CD4-positive, alpha-beta T cell treated with Interferon alpha-2 for 1 hour (primary cell): Measurements from ENCODE around the gene PPP1R12B.
"Not testable (repeated sequence)": the region's sequence is repeated elsewhere in the genome, so short reads cannot be mapped to it uniquely, and the experiment has no call there.

Experiments
- DNase-seq, 2 donors: peaks; one replicate each; pipeline ENCODE4 v3.0.0-alpha.2; 2020 to 2022

Gene PPP1R12B

DNA sequence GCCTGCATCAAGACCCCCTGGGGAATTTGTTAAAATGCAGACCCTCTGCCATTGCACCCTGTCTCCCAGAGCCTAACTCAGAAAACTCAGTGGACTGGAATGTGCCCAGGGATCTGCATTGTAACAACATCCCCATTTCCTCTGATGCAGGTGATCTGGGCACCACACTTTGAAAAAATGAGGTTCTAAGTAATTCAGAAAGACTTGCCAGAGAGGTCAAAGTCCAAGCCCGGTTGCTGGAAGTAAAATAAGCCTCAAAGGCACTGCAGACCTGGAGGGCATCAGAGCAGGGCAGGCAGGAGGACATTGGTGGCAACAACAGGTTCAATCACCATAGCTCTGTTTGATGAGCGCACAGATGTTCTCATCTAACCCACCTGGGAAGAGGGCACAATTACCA is 271.0 kb downstream of the PPP1R12B start:
- no peak for DNase-seq

DNA sequence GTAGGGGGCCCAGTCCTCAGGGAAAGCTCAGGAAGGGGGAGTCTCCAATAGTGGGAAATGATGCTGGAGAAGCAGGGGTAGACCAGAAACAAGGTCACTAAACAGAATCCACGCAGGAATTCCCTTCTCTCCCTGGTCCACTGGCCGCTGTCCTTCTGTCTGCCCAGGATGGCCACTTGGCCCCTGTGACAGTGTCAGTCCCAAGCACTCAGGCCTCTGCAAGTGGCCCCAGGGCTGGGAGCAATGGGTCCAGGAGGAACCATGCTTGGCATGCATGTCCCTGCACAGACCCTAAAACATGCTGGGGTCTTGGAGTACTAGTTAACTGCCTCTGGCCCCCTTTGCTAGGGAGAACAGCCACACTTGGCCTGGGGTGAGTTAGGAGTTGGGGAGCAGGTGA is 271.5 kb downstream of the PPP1R12B start:
- DNase-seq, result not testable (repeated sequence)

DNA sequence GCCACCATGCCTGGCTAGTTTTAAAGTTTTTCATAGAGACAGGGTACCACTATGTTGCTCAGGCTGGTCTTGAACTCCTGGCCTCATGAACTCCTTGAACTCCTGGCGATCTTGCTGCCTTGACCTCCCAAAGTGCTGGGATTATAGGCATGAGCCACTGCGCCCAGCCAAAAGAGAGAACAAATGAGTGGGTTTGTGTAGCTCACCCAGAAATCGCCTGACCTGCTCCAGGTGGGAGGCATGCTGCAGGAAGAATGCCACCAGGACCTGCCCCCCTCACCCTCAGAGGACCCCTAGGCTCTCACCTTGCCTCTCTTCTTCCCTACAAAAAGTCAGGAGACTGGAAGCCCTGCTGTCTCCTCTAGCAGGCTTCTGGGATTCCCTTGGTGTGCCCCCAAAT is 272.9 kb downstream of the PPP1R12B start:
- no peak for DNase-seq

DNA sequence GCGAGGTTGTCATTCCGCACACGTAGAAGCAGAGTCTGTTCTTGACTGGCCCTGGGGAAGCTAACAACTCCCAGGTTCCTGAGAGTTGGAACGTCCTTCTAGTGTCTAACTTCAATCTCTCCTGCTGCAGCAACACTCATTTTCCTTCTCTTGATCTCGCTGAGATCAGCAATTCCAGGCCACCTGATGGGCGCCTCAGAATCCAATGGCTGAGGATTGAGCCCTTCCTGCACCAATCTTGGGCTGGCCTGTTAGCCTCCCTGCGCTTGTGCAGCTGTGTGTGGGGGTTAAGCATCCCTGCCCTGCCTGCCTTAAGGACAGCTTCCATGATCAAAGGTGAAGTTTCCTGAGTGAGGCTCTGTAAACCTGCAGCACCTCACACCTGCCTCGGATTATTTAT is 273.9 kb downstream of the PPP1R12B start:
- DNase-seq, result no peak

DNA sequence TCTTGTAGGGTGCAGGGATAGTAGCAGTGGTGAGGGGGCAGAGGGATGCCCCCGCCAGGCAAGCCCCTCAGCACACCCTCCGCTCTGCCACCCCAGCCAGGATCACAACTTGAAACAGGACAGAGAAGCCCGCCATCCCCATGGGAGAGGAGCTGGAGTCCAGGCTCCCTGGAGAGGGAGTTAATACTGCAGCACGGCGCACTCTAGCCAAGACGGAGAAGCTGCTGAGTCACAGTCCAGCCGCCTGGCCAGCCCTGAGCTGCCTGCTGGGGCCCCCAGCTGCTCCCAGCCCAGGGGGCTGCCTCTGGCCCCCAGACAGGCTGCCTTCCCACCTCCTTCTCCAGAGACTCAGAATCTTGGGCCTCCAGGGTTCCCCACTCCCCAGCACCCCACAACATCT is 274.6 kb downstream of the PPP1R12B start:
- DNase-seq, result no peak

DNA sequence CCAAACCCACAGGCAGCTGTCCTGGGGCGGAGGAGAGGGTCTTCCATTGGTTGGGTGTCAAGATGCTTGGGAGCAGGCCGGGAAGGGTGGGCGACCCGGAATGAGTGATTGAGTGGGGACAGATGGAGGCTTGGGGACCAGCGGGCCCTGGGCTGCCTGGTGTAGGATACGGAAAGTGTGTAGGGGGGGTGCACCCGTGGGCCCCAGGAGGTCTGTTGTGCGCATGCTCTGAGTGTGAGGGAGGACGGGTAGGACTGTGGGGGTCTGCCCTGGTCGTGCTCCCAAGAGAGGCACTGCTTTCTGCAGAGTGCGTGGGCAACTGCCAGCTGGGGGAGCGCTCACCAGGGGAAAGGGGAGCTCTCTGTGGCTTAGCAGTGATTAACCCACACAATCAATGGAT is 275.0 kb downstream of the PPP1R12B start:
- DNase-seq, result not testable (repeated sequence)

DNA sequence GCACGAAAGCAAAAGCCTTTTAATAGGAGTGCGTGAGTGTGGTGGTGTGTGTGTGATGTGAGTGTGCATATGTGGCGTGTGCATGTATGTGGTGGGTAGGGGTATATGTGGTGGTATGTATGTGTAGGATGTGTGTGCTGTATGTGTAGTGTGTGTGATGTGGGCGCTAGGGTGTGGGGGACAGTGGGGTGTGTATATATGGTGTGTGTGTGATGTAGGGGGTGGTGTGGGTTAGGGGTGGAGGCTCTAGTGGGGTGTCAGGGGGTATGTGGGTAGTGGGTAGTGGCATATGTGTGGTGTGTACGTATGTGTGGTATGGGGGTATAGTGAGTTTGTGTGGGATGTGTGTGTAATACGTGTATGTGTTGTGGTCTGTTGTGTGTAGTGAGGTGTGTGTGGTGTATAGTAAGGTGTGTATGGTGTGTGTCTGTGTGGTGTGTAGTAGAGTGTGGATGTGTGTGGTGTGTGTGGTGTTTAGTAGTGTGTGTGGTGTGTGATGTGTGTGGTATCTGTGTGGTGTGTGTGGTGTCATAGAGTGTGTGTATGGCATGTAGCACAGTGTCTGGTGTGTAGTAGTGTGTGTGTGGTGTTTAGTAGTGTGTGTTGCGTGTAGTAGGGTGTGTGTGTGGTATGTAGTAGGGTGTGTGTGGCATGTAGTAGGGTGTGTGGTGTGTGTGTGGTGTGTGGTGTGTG is 275.7 kb downstream of the PPP1R12B start:
- no peak for DNase-seq

DNA sequence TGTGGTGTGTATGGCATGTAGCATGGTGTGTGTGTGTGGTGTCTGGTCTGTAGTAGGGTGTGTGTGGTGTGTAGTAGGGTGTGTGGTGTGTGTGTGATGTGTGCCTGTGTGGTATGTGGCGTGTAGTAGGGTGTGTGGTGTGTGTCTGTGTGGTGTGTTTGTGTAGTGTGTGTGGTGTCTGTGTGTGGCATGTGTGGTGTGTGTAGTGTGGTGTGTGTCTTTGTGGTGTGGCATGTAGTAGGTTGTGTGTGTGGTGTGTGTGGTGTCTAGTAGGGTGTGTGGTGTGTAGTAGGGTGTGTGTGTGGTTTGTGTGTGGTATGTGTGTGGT is 276.2 kb downstream of the PPP1R12B start:
- peak in 1 of 2 donors; percentile 11 for DNase-seq

DNA sequence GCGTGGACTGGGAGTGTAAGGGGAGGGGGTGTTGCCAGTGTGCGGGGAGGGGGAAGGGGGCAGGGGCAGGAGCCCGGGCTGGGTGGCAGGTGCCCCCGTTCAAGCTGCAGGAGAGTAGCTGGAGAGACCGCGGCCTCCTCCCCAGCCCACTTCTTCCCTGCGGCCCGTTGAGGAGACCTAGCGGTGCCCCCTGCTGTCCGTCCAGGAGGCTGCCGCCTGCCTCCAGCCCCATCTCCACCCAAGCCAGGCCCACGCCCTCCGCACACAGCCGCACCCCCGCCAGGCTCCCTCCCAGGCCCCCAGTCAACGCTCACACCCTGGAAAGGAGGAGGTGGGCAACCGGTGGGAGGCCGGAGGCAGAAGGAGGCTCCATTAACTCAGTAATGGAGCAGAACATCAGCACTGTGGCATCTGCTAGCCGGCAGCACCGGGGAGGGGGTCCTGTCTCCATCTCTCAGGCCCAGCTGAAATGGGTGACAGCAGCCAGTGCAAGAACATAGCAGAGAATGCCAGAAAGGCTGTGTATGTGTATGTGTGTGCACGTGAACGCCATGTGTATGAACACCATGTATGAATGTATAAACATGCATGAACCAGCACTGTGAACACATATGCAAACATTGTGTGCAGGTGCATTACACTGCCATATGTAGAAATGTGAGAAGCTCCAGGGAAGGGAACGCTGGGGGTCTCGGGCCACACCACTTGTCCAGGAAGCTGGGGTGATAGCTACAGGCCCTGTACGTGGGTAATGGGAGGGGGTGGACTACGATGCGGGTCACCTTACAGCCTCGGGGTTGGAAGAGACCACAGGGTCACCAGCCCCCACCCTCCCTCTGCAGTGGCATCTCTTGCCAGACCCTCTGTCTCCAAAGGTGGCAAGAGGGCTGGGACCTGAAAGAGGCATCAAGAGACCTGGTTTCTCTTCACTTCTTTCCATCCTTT is 277.2 kb downstream of the PPP1R12B start:
- peak; percentile 63 for DNase-seq

DNA sequence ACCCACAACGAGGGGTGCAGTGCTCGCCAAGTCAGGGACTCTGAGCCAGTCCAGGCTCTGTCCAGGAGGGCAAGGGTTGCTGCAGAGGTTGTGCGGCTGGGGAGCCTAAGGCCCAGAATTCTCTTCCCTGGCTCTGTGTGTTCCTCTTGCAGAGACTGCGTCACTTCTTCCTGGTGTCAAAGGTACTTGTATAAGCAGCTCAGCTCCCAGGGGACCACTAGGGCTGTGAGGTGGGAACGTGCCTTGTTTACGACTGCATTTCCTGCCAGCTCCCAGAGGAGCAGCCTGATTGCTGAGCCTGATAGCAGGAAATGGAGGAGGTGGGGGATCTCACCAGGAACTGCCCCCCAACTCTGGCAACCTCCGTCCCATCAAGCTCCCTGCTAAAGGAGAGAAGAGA is 278.5 kb downstream of the PPP1R12B start:
- DNase-seq, result peak in 1 of 2 donors; percentile 27

DNA sequence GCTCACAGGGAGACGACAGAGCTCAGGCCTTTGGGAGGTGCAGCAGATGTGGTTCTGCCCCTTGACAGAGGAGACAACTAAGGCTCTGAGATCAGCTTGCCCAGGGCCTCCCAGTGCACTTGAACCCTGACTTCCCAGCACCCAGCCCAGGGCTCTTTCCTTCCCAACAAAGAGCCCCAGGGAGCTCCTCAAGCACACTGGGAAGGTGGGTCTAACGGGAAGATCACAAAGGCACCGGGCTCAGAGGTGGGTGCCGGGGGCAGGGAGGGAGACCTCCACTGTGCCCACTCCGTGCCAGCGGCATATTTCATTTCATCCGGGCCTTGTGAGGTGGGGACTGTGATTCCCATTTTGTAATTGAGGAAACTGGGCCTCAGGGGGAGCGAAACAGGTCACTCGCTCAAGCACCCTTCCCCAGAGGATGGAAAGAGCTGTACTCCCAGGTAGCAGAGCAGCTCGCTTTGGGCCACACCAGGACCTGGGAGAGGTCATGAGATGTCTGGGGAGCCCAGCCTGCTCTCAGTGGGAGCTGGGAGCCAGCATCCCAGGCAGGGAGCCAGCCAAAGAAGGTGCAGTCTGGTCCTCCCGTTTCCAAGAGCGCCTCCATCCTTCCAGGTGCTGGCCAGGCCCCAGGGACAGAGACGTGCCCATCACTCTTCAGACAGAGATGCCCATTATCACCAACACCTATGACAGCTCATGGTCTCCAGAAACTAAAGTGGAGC is 279.5 kb downstream of the PPP1R12B start:
- DNase-seq, result no peak

DNA sequence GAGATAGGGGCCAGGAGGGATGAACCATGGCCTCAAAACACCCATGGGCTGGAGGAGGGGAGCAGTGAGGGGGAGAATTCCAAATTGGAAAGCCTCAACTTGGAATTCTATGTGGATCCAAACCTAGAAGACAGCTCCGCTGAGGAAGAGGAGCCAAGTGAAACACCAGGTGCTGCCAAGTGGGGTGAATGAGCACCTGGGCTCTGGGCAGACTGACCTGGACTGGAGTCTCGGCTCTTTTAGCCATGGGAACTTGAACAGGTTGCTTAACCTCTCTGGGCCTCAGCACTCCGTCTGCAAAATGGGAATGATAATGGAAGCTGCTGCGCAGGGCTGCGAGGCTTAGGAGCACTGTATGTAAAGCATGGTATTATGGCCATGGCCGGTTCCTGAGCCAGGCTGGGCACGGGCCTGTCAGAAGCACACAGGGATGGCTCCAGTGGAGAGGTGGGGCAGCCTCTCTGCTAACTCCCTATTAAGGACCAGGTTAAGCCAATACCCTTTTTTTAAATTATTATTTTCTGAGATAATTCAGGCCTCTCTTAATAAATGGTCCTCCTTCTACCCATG is 280.2 kb downstream of the PPP1R12B start:
- DNase-seq, result no peak

DNA sequence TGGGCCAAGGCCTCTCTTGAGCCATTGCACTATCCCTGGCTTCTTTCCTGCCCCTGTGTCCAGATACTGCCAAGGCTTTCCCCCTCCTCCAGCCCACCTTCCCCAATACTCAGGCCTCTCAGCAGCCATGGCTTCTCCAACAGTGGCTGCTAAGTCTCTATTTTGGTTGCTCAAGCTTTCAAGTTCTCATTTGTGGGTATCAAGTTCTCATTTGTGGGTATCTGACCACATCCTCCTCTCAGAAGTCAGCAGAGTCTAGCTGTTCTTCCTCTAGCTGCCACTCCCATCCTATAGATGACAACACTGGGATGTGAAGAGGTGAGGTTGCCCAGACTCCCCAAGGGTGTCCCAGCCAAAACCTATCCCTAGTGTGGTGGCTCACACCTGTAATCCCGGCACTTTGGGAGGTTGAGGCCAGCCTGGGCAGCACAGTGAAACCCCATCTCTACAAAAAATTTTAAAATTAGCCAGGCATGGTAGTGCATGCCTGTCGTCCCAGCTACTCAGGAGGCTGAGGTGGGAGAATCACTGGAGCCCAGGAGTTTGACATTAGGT is 280.8 kb downstream of the PPP1R12B start:
- DNase-seq, result peak; percentile 47 to 73

DNA sequence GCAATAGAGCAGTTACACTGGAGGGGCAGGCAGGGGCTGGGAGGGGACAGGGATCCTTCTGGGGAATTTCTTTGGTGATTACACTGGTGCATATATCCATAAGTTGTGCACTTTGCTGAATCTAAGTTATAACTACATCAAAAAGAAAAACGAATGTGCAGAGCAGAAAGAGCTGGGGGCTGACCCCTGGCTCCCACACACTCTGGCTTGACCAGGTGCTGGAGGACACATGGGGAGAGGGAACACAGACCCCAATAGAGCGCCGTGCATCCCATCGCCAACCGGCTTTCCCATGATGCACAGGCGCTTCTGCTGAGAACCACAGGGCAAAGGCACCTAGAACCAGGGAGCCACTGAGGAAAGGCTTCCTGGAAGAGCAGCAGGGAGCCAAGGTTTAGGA is 281.6 kb downstream of the PPP1R12B start:
- DNase-seq, result not testable (repeated sequence)

DNA sequence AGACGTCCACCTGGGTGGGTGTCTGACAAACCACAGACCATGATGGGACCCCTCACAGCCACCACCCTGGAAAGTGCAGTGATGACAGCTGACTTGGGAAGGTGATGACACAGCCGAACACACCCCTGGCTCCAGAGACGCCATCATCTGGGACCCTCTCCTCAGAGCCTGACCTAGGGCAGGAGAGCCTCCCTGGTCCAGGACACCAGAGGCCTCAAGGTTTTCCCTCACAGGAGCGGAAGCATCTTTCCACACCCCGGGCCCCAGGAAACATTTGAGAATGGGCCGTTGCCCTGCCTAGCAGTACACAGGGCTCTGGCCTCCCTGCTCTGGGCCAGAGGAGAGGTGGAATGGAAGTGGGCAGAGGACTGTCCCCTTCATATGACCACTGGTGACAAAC is 282.0 kb downstream of the PPP1R12B start:
- DNase-seq, result no peak

DNA sequence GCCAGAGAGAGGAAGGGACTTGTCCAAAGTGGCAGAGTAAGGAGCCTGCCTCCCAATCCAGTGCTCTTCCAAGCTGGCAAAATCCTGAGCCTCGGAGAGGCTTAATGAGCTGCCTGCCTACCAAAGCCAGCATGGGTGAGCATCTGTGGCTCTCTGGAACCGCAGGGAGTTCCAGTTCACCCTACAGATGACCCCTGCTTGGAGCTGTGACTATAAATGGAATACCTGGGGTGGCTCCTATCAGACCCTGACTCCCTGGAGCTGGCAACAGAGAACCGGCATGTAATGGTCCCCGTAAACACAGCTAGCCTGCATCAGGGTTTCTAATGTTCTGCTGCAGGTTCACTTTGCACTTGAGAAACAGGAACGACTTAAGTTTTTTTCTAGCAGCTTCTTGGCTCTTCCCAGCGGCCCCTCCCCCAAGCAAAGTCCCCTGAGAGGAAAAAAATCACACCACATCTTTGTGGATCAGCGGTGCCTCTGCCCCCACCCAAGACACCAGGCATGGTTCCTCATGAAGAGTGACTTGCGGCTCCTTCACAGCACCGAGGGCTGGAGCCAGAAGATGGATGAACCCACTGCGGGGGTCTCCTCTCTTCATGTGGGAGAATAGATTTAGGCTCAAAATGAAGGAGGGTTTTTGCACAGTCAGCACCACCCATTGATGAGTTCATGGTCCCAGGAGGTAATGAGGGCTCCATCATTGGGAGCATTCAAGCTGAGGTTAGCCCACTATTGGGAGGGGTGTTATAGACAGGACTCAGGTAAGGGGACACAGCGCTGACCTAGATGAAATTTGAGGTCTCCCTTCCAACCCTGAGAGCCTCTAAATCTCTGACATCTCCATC is 282.8 kb downstream of the PPP1R12B start:
- DNase-seq, result no peak

DNA sequence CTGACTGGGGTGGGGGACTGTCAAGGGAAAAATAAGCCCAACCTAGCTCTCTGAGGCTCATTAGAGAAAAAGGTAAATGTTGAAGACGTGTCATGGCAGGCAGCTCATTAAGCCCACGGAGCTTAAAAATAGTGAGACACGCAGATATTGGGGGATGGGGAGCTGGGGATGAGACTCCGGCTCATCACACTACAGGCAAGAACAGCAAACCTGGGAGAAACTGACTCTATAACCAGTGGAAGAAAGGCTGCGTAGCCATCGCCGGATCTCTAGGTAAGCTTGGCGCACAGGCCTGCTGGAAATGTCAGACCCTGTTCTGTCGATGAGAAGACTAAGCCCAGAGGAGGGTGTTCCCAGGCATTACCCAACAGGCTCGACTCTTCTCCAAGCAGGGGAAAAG is 283.7 kb downstream of the PPP1R12B start:
- no peak for DNase-seq

DNA sequence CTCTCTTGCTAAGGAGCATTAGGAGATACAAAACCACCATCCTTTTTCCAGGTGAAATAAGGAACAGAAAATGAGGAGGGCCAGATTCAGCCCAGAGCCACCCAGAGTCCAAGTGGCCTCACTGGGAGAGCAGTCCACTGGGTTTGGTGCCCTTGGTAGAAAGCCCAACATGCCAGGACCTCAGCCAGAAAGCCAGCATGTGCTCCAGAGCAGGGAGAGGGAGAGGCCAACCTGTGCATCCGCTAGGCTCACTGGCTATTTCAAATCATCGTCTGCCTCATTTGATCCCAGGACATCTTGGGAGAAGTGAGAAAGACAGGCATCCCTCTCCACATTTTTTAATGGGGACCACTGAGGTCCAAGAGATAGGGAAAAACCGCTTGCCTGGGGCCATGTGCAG is 287.7 kb downstream of the PPP1R12B start:
- DNase-seq, result not testable (repeated sequence)

DNA sequence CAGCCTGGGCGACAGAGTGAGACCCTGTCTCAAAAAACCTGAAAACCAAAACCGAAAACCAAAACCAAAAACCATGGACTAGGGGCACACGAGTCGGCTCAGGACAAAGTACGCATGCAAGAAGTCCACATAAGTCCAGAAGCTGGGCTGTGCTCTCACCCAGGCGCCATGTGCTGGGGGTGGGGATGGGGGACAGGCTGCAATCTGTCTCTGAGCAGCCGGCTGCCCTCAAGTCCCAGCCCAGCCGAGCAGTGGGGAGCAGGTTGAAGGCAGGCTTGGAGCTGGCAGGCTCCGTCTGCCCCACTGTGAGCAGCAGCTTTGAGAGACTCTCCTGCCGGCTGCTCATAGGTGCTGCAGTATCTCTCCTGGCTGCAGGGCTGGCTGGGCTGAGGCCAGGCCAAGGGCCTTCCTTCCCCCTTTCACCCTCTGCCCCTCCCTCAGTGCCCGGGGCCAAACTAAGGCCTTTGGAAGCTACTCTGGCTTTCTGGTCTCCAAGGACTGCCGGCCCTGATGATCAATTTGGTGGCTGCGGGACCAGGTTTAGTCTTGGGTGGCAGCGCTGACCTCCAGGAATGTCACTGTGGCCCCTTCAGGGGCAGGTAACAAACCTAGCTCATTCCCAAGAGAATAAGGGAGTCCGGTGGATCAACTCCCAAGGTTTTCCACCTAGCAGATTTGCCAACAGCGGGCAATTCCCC is 289.0 kb downstream of the PPP1R12B start:
- not testable (repeated sequence) for DNase-seq

DNA sequence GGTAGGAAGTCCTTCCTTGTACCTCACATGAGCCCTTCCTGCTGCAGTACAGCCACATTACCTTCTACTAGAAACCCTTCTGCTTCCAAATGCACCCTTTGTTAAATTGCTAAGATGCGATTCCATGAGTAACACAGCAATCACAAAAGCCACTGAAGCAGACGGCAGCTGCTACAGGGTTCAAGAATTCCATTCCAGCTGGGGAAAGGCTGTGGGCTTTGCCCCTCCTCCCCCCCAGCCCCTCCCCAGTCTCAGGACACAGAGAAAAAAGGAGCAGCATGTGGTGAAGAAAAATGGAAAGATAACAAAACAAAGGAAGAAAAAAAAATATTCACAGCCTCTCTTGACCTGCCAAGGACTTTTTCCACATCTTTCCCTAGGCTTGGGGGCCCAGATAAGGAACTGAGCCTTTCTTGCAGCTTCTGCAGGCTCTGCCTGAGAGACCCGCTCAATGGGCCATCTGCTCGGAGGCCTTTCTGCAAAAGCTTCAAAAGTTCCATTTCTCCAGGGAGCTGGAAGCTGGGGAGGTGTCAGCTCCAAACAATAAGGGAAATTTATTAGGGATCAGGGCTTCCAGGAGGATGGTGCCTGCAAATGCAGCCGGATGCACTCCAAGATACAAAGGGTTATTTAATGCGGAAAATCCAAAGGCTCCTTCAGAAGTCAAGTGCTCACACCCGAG is 289.7 kb downstream of the PPP1R12B start:
- no peak for DNase-seq
